Adrenal gland (tissue), 12 donors: ENCODE data around the gene LRRC30. TPM values are rescaled to one million over a fixed set of nuclear protein-coding genes. Genes with fewer than 3 reads are reported as not detected.
A peak's percentile ranks its signal among the peaks of the same experiment; 100 is the strongest.

Experiments used
- DNase-seq, 7 donors: peaks; one replicate each; pipeline ENCODE4 v3.0.0-alpha.2; 2019 to 2020
- H3K27ac ChIP-seq, 5 donors: fragments of 200-600 bp; sonication (generic) in 4 of 5; 1 replicate in 3 of 5; 2 replicates in 2 of 5; pipeline versions ENCODE4 v1.5.1 to v1.8.0; 2016 to 2020; ENCODE audit warnings: mild to moderate bottlenecking in 1 of 5
- H3K27me3 ChIP-seq: fragments of 200-600 bp; 2 replicates; pipeline ENCODE4 v1.8.0; 2021
- H3K36me3 ChIP-seq, 2 donors: fragments of 200-600 bp; replicated peaks in 1 of 2; 1 replicate in 1 of 2; 2 replicates in 1 of 2; pipeline versions ENCODE4 v1.5.1 to v1.8.0; 2018 to 2022
- H3K4me1 ChIP-seq, 2 donors: fragments of 200-600 bp; replicated peaks in 1 of 2; 1 replicate in 1 of 2; 2 replicates in 1 of 2; pipeline versions ENCODE4 v1.5.1 to v1.8.0; 2018 to 2021
- H3K4me3 ChIP-seq, 4 donors: fragments of 200-600 bp; sonication (generic) in 3 of 4; one replicate each; pipeline ENCODE4 v1.5.1; 2016 to 2018
- H3K9me3 ChIP-seq, 3 donors: fragments of 200-600 bp; sonication (generic) in 1 of 3; replicated peaks in 1 of 3; 1 replicate in 2 of 3; 2 replicates in 1 of 3; pipeline versions ENCODE4 v1.5.1 to v1.8.0; 2016 to 2021
- CTCF ChIP-seq, 6 experiments: fragments of 450-650 bp in 4 of 6; fragments of 200-600 bp in 2 of 6; sonication (generic) in 1 of 6; IDR thresholded peaks; 1 replicate in 5 of 6; 2 replicates in 1 of 6; pipeline versions ENCODE4 v1.5.1 to v1.8.0; 2016 to 2021; ENCODE audit warnings: antibody characterized with exemption in 6 of 6, mild to moderate bottlenecking in 2 of 6, moderate library complexity in 1 of 6
- POLR2A ChIP-seq, 2 donors: fragments of 450-650 bp; IDR thresholded peaks; one replicate each; pipeline ENCODE4 v1.6.1; 2017; ENCODE audit warnings: antibody characterized with exemption in 2 of 2, mild to moderate bottlenecking in 2 of 2, moderate library complexity in 1 of 2
- WGBS, 4 donors: extraction: QIAGEN DNeasy Blood & Tissue Kit in 2 of 4; methylation state at CpG; one replicate each; pipeline versions ENCODE4 v1.1.5 to v1.1.7; 2013 to 2017; 5-methylcytosine and 5-hydroxymethylcytosine counted together
- intact Hi-C, 2 donors: fragments of 100-400 bp; cut with DNase I; formaldehyde crosslinking; loops; one replicate each; pipeline versions ENCODE4 v1.14.1 to v1.15.0; 2022 to 2023
- polyA plus RNA-seq, 3 donors: library from polyadenylated mRNA; stranded (reverse); fragments of 200-250 nt in 2 of 3; fragments of 350-450 nt in 1 of 3; fragmentation: Illumina TruSeq in 1 of 3; extraction: RNeasy Lipid Tissue Mini Kit (QIAGEN cat#74804) in 1 of 3; gene quantifications; one replicate each; pipeline ENCODE4 v1.2.3, GENCODE V29; 2013 to 2014
- total RNA-seq, 9 donors: library from RNA; depleted of rRNA in 4 of 9; stranded (reverse); fragments of >200 nt in 4 of 9; fragments of 120-200 nt in 1 of 9; fragmentation: NEBNext Ultra II Directional in 1 of 9; extraction: Animal tissue kit (Norgen Biotek cat#: 25700) in 1 of 9; gene quantifications; one replicate each; pipeline versions ENCODE4 v1.1.0 to v1.2.4, GENCODE V29; 2013 to 2023
- donor health status: healthy with polysubstance abuse.
- donor health status: Bipolar disorder and iron deficiency.
- donor health status: DM: yes; HTN: yes; CAD: no.
- donor health status: DM: no; HTN: no; CAD: no.
- donor health status: DM: no; HTN: no; CAD: no.
- donor health status: DM: yes; HTN: yes; CAD: no.

The LRRC30 gene
- total and polyA plus RNA-seq, 12 donors: not detected

DNA sequence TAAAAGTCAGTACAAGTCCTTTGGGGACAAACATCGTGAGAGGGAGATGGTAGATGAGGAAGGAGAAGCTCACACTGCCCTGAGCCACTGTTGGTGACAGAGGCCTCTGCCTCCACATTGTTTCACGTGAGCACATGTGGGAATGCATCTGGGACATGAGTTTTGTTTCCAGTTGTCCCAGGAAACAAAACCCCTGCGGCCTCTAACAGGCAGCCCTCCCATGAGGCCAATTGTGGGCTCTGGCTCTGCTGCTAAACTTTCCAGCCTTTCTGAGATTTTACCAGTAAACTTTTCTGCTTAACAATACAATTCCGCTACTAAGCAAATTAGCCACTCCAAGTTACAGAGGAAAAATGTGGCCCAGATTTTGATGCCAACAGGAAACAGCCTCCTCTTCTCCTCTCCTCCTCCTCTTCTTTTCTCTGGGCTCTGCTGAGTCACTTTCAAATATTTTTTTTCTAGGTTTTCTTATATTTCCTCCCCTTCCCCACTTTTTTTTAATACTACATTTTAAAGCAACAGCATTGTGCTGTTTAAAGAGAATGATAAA is 23.4 kb upstream of the LRRC30 start:
- Histone ChIP-seq H3K4me1 (peaks cover 0 to 4% of the 10 kb centered on the region in 2 donors), H3K27ac (no peak overlapping the region), H3K9me3 (no peaks in the 10 kb centered on the region), H3K27me3 (no peaks in the 10 kb centered on the region), H3K36me3 (no peaks in the 10 kb centered on the region), H3K4me3 (no peak overlapping the region)
- intact Hi-C loops: no loop called here
- 76 to 84% (median 78%) methylated on average over 4 of the region's 4 CpGs for WGBS, 4 donors
- no peak for TF ChIP-seq CTCF (IDR thresholded peaks at IDR 0.05)
- no peak for TF ChIP-seq POLR2A (IDR thresholded peaks at IDR 0.05)
- DNase-seq: no peak

GRCh38 chr18:7221424-7222155 is 9.3 kb upstream of the LRRC30 start:
- intact Hi-C loops: no loop called here
- WGBS, 4 donors: 48 to 59% (median 55%) methylated on average over 5 of the region's 5 CpGs
- no peak overlapping the region for H3K4me3 ChIP-seq
- no peaks in the 10 kb centered on the region for H3K27me3 ChIP-seq
- peak; percentile 36 to 62 (median 52) for TF ChIP-seq CTCF (IDR thresholded peaks at IDR 0.05)
- TF ChIP-seq POLR2A (IDR thresholded peaks at IDR 0.05): no peak
- no peaks in the 10 kb centered on the region for H3K9me3 ChIP-seq
- H3K4me1 ChIP-seq: no peaks in the 10 kb centered on the region
- no peaks in the 10 kb centered on the region for H3K36me3 ChIP-seq
- no peak overlapping the region for H3K27ac ChIP-seq
- DNase-seq: peak; percentile 30 to 71 (median 46)

- no peaks in the 10 kb centered on the region for H3K4me1 ChIP-seq
- no peaks in the 10 kb centered on the region for H3K9me3 ChIP-seq
- no peak overlapping the region for H3K27ac ChIP-seq
- H3K36me3 ChIP-seq: no peaks in the 10 kb centered on the region
- TF ChIP-seq CTCF (IDR thresholded peaks at IDR 0.05): no peak
- TF ChIP-seq POLR2A (IDR thresholded peaks at IDR 0.05): no peak
- H3K27me3 ChIP-seq: peaks cover 4% of the 10 kb centered on the region
- intact Hi-C loops: no loop called here
- no peak overlapping the region for H3K4me3 ChIP-seq
- WGBS, 4 donors: 61 to 82% (median 70%) methylated on average over 3 of the region's 3 CpGs
- DNase-seq: no peak
Measured at GRCh38 chr18:7224198-7224597, 6.7 kb upstream of the LRRC30 start.

DNA sequence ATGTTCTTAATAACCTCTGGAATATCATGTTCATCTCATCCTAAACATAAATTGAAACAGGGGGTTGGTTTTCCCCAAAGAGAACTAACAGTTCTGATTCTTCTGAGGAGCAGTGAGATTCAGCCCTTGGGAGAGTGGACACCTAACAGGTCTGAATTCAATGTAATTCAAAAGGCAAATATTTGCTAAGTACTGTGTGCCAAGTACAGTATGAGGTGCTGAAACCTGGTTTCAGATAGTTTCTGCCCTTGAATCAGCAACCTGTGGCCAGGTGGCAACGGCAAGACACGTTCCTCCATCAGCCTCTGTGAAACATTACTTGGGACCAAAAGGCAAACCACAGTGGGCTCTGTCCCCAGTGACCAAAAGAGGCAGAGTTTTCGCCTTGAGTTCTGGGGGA is 1.3 kb downstream of the LRRC30 start:
- Histone ChIP-seq H3K9me3 (no peaks in the 10 kb centered on the region), H3K36me3 (no peaks in the 10 kb centered on the region), H3K4me1 (no peaks in the 10 kb centered on the region), H3K27ac (no peak overlapping the region), H3K27me3 (no peaks in the 10 kb centered on the region), H3K4me3 (no peak overlapping the region)
- intact Hi-C loops: no loop called here
- TF ChIP-seq CTCF (IDR thresholded peaks at IDR 0.05) (no peak), POLR2A (IDR thresholded peaks at IDR 0.05) (no peak)
- 85 to 92% (median 90%) methylated on average over 3 of the region's 3 CpGs for WGBS, 4 donors
- DNase-seq: no peak
